GM21515 (cell line): ENCODE measurements around the gene CAVIN1.
"Not testable (repeated sequence)": the region's sequence is repeated elsewhere in the genome, so short reads cannot be mapped to it uniquely, and the experiment has no call there.

Source experiments
- ATAC-seq: cut with Tn5 transposase; IDR thresholded peaks from one replicate; pipeline ENCODE4 v1.9.1; 2021; ENCODE audit not compliant: unreplicated experiment

CAVIN1 gene

GRCh38 chr17:42405963-42406495, 17.0 kb downstream of the CAVIN1 start:
- ATAC-seq, result no peak

- ATAC-seq, result no peak
Measured at GRCh38 chr17:42405076-42405475, 18.0 kb downstream of the CAVIN1 start.

GRCh38 chr17:42404326-42405055, 18.6 kb downstream of the CAVIN1 start:
- no peak for ATAC-seq

GRCh38 chr17:42403150-42403549, 19.9 kb downstream of the CAVIN1 start:
- ATAC-seq, result no peak

GRCh38 chr17:42402117-42402516, 20.9 kb downstream of the CAVIN1 start:
- ATAC-seq, result no peak

- ATAC-seq, result not testable (repeated sequence)
Measured at GRCh38 chr17:42400844-42401375, 22.1 kb downstream of the CAVIN1 start.

- no peak for ATAC-seq
Measured at GRCh38 chr17:42399948-42400843, 22.9 kb downstream of the CAVIN1 start.

GRCh38 chr17:42399121-42399520, 23.9 kb downstream of the CAVIN1 start:
- ATAC-seq, result no peak

- not testable (repeated sequence) for ATAC-seq
Measured at GRCh38 chr17:42395601-42396000, 27.5 kb downstream of the CAVIN1 start.

GRCh38 chr17:42394838-42395237, 28.2 kb downstream of the CAVIN1 start:
- no peak for ATAC-seq

GRCh38 chr17:42392692-42393415, 30.2 kb downstream of the CAVIN1 start:
- ATAC-seq, result no peak

GRCh38 chr17:42391439-42391838, 31.6 kb downstream of the CAVIN1 start:
- ATAC-seq, result not testable (repeated sequence)

- ATAC-seq, result no peak
Measured at GRCh38 chr17:42389899-42390298, 33.2 kb downstream of the CAVIN1 start.

- no peak for ATAC-seq
Measured at GRCh38 chr17:42389135-42389417, 34.0 kb downstream of the CAVIN1 start.

GRCh38 chr17:42388381-42389134, 34.5 kb downstream of the CAVIN1 start, which contains the start of gene STAT3:
TSS of gene STAT3 (minus strand) at chr17:42388442. CDS start at chr17:42348516, 39,926 bp downstream.
- ATAC-seq, result peak; percentile 83

- peak; percentile 3 for ATAC-seq
Measured at GRCh38 chr17:42387661-42388380, 35.2 kb downstream of the CAVIN1 start.

- ATAC-seq, result no peak
Measured at GRCh38 chr17:42386777-42387657, 36.0 kb downstream of the CAVIN1 start.

- no peak for ATAC-seq
Measured at GRCh38 chr17:42381898-42382297, 41.2 kb downstream of the CAVIN1 start.

- no peak for ATAC-seq
Measured at GRCh38 chr17:42380935-42381334, 42.1 kb downstream of the CAVIN1 start.
